Right lung (tissue), 5 donors: Measurements from ENCODE around the gene RBM45. TPM values are rescaled to one million over a fixed set of nuclear protein-coding genes. Genes with fewer than 3 reads are reported as not detected.
A peak's percentile ranks its signal among the peaks of the same experiment; 100 is the strongest.
"Not testable (repeated sequence)": the region's sequence is repeated elsewhere in the genome, so short reads cannot be mapped to it uniquely, and the experiment has no call there.

Source experiments
- DNase-seq, 2 donors: peaks; one replicate each; pipeline ENCODE4 v3.0.0-alpha.2; 2013
- polyA plus RNA-seq, 5 donors: library from polyadenylated mRNA; unstranded; fragments of 120-200 nt; gene quantifications; one replicate each; pipeline versions ENCODE4 v1.2.1 to v1.2.3, GENCODE V29; 2013; ENCODE audit warnings: inconsistent platforms in 1 of 5, low replicate concordance in 1 of 5; ENCODE audit not compliant: insufficient read length in 5 of 5, insufficient read depth in 1 of 5

Gene RBM45
- polyA plus RNA-seq, 5 donors = 19.2 to 31.2 (median 25.9) TPM

DNA sequence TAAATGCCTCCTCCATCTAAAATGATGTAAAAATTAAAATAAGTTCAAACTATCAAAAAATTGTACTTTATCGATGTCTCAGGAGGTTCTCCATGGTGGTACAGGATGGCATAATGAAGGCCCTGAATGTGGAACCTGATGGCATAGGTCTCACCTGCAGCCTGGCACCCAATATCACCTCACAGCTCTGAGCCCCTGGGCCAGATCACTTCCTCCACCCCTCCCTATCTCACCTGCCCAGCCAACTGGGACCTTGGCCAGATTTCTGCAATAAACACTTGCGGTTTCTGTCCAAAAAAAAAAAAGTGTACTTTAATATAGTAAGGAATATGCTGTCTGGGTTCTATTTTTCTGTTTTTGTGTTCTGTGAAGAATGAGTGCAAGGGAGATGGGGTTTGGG lies 6.7 kb upstream of the RBM45 start:
- no peak for DNase-seq

DNA sequence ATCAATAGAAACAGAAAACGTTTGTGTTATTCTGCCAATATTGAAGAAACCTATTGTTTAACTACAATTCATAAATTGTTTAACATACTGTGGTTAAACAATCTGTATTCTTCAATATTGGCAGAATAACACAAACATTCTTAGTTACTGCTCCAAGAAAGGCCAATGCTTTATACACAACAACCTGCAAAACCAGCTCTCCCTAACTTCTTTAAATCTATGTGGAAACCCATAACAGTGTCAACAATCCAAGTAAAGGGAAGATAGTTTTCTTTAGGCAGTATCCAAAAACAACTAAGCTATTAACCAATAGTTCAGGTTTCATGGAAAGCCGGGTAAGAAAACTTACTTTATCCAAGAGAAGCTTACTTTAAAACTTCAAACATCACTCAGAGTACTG lies 6.2 kb upstream of the RBM45 start:
- no peak for DNase-seq

DNA sequence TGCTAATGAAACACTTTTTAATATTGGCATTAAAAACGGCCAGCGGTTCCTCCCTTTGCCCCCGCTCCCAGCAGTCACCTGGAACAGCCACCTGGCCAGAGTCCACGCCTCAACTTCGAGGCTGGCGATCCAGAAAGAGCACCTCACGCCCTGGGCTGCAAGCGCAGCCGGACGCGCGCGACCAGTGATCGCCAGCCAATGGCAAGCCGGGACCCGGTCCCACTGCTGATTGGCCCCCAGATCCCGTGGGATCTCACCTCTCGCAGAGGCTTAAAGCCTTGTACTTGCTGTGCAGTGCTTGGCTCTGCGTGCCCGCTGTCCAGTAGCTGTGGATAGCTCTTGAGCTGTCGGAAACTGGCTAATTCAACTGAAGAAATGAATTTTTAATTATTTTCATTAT lies 4.1 kb upstream of the RBM45 start:
- DNase-seq = no peak

DNA sequence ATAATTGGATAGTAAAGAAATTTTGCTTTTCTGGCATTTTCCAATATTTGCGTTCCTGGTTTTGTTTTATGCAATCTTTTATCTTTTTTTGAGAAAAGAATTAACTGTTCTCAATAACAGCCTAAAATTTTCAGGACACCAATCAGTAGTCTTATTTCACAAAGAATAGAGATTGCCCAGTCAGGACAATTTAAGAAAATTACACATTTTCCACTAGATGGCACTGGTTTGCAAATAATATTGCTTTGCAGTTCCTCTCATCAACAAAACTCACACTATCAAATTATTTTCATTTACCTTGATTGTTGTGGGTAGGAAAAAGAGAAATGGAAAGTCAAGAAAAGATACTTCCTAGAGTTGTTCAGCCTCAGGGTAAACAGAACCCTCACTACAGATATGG lies 2.4 kb upstream of the RBM45 start:
- DNase-seq = no peak

DNA sequence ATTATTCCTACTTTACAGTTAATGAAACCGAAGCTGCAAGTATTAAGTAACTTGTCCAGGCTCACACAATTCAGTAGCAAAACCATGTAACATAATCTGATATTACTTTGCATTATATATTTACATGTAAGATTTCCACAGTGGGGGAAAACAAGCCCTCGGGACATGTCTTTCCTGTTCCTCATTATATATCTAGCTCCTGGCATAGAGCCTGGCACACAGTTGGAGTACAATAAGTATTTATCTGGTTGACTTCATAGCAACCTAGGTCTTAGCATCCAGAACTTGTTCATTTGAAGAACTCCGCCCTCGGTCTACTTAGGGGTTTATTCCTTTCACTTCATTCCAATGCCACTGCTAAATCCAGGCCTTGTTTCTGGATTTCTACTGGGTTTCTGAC lies 1.6 kb upstream of the RBM45 start:
- DNase-seq = no peak

DNA sequence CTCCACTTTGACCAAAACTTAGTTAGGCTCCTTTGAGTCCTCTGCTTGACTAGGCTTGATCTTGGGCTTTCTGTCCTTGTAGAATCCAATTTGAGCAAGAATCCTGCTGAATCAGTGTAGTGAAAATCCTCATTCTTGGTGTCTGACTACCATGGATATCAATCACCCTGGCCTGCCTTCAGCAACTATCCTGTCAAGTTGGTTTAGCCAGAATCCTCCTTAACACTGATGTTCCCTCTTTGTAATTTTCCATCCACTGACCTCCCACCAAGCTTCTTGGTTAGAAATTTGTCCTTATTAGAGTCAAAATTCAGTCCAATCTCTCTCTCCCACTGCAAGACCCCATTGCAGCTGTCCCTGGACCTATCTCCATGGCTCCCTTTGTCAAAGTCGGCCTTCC lies 494 bp upstream of the RBM45 start:
- DNase-seq = no peak

DNA sequence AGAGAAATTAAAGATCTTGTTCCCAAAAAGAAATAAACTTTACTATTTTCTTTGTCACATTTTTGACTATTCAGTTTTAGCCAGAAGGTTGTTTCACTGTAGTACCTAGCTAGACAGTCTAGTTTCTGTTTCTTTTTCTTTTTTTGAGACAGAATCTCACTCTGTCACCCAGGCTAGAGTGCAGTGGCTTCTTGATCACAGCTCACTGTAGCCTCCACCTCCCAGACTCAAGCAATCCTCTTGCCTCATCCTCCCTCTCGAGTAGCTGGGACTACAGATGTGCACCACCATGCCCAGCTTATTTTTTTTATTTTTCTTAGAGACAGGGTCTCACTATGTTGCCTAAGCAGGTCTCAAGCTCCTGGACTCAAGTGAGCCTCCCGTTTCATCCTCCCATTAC lies 2.2 kb downstream of the RBM45 start:
- no peak for DNase-seq

DNA sequence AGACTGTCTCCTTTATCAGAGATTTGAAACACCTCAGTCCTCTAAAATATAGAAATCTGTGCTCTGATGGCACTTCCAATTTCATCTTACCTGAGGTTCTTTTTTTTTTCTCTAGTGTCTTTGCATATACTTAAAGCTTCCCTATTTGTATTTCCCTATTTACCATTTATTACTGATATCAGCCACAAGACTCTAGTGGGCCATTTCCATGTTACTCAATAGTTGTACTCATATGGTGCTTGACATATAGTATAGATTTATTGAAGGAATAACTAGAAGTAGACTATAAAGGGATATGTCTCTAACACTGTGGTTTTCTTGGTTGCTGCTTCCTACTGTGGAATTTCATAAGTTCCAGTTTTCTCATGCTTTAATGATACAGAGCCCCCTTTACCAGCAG lies 3.0 kb downstream of the RBM45 start:
- DNase-seq = no peak

DNA sequence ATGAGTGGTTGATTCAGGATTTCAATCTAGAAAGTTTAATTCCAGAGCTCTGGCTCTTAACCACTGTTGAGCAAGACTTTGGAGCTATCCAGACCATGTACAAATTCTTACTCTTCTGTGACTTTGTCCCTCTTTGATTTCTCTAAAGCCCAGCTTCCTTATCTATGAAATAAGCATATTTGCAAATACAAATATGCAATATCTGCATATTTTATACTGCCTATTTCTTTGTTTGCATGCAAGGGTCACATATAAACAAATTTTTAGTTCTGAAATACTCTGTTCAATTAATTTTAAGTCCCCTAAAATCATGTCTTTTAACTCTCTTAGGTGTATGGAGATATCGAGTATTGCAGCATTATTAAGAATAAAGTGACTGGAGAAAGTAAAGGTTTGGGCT lies 5.5 kb downstream of the RBM45 start:
- DNase-seq = no peak

DNA sequence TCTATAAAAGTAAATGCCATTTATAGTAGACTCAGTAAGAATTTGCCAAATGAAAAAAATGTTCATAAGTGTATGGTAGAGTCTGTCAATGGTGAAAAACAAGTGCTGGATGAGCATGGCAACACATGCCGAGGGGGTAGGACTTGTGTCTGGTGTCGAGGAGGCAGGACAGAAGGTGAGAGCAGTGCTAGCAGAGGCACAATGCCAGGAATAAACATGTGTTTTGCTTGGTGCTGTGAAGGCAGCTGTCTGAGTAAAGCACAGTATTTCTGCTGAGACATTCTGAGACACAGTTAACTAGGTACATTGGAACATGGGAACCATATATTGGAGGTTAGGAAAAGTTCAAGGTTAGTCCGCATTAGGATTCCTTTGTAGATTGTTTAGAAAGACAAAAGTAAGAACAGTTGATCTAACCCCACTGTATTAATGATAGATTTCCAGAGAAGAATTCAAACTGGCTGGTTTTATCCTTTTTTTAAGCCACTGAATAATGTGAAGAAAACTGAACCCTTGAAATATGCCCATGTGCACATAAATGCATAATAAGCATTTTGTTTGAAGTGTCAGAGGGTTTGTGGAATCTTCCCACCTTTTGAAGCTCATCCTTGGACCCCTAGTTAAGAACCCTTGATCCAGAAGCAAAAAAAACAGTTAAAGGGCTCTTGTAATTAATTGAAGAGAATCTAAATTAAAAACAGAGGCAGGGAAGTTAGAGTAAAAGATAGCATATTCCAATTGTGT lies 7.1 kb downstream of the RBM45 start:
- DNase-seq = no peak

DNA sequence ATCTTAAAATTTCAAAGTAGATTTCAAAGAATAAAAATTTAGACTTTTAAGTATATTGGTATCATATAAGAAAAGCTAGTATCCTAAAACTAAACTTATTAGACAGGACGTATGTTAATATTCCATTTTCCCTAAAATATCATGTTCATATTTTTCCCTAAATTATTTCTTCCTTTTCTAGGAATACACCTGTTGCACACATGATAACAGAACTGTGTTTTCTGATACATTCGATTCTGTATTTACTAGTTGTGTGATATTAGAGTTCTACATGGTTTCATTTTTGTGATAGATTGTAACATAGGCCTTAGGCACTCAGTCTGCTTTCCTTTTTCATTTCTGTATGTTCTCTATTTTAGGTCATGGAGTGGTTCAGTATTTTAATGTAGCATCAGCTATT lies 10.9 kb downstream of the RBM45 start:
- no peak for DNase-seq

DNA sequence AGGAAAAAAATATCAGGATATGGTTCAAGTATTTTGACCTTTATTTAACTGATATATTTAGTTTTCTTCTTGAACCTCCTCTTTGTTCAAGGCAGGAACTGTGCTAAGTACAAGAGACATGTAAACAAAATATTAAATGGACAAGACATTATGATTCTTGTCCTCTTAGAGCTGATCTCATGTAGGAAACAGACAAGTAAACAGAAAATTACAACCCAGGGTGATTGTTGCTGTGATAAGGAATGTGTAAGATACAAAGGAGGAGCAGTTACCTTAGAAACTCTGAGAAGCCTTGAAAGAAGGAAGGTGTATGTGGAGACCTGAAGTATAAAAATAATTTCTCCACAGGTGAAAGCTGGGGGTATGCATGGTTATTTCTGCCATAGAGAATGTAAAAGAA lies 12.9 kb downstream of the RBM45 start:
- no peak for DNase-seq

DNA sequence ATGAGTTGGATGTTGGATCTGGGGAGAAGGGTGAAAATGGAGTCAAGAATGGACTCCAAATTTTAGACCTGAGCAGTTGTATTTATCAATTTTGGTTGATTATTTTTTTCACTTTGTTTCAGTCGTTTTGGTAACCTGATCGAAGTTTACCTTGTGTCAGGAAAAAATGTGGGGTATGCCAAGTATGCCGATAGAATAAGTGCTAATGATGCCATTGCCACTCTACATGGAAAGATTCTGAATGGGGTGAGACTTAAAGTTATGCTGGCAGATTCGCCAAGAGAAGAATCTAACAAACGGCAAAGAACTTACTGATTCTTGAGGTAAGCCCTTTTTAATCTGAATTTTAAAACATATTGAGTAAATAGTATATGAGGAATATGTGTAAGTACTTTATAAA lies 13.6 kb downstream of the RBM45 start:
- no peak for DNase-seq

DNA sequence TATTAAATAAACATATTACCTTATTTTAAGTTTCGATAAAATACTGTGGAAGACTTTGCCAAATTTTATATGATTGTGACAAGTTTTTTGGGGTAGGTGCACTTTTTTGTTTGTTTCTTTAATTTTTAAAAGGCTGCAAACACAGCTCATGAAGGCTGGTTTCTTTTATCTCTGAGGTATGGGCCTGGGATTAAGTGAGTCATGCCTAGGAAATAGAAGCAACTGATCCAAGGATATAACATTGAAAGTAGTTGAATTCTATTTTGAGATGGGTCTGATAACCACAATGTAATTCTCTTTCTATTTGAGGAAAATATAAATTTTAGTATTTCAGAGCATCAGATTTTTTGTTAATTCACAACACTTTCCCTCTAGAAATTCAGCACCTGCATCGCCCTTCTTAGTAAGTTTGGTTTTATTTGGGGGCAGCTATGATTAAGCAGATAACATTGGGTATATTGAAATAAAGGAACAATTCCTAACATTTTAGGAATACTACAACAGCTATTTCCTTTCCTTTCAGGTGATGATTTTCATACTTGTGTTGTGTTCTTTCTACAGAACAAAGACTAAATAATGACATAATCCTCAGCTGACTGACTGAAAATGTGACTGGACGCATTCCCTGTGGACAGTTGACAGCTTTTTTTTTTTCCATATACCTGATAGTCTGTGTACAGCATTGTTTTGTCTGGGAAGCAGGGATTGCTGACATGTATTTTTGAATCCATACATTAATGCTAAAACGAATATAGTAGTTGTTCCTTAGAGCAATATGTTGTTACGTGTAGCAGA lies 16.8 kb downstream of the RBM45 start:
- no peak for DNase-seq

DNA sequence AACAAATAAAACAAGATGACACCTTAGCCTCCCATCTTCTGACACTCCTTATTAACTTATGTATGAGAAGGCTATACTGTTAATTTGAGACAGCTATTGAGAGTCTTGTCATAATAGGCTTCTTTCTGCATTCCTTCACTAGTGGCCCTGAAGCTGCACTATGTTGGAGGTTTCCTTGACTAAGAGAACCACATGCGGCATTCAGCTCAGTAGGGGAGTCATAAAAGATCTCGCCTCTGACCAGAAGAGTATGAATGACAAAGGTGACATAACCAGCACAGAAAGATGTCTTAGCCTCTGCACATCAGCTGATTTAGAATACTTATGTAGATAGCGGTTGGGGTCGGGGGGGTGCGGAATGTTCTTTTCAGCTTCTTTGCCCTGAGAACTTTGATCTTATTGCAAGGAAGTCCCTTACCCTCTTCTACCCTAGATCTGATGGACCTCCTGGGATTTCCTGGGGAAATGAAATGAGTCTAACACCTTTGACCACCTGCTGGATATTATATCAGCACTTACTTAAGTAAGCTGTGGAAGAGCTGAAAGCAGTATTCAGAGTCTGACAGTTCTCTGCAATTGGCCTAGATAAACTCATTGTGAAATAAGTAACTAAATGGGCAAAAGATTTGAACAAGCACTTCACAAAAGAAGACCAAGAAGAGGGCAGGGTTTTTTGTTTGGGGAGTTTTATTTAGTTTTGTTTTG lies 24.2 kb downstream of the RBM45 start:
- DNase-seq = no peak

DNA sequence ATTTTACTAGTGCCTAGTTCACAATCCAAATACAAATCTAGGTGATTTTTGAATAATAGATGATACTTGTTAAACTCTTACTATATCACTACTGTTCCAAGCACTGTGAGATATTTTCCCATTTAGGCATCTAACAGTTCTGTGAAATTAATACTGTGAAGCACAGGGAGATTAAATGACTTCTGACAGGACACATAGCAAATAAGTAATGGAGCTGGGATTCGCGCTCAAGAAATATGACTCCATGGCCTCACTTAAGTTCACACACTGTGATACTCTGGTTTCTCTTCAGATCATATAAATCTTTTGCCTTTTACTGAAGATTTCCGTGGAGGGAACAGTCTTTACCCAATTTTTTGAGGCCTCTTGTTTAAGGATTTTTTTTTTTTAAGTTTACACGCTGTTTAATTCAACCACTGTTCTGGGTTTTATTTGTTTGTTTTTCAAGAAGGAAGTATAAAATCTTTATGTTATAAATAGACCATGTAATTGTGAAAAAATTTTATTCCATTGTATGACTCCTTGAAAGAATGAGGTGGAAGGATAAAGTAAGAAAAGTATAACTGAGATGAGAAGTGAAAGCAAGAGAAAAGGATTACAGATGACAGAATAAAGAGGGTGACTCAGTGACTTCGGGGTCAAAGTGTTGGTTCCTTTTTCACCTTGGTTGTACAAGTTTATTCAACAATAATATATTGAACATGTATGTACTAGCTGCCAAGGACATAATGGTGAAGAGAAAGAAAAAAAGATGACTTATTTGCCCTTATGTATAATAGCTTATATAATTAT lies 30.2 kb downstream of the RBM45 start:
- no peak for DNase-seq

DNA sequence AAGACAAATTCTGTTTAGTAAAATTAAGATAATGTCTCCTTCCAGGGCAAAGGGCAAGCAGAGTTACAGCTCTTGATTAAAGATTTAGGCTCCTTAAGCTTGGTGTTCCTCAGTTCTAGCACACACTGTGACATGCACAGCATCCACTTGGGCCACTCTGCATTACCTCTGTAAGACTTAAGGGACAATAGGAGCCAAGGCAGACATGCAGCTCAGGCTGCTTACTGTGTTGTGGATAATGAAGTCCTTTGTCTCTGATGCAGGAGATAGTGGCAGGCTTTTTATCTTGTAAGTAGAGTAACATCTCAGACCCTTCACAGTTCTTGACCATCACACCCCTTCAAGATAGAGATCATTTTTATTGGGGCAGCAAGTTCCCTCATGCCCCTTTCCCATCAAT lies 31.2 kb downstream of the RBM45 start:
- no peak for DNase-seq

DNA sequence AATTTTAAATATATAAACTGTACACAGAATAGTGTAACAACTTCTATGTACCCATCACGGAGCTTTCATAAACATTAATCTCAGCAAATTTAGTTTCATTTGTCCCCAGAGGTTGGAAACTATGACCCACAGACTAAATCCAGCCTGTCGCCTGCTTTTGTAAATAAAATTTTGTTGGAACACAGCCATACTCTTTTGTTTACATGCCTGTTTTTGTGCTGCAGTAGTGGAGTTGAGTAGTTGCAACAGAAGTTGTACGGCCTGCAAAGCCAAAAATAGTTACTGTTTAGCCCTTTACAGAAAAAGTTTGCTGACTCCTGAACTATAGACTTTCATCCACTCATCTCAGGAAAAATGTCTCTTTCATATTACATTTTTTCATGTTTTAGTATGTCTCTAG lies 39.8 kb downstream of the RBM45 start:
- peak; percentile 69 to 79 for DNase-seq

DNA sequence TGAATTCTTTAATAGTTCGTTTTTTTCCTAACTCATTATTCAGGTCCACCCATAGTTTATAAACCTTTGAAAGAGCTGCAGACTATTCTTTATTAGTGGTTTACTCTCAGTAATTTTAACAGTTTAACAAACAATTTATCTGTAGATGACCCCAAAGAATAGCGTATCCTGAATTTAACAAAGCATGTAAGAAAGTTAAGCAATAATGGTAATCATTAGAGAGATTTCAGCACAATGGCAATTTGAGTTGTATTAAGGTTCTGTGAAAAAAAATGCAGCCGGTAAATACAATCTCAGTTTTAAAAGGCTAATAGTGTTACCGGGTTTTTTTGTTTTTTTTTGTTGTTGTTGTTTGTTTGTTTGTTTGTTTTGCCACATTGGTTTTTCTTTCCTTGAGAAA lies 40.3 kb downstream of the RBM45 start:
- DNase-seq = no peak

DNA sequence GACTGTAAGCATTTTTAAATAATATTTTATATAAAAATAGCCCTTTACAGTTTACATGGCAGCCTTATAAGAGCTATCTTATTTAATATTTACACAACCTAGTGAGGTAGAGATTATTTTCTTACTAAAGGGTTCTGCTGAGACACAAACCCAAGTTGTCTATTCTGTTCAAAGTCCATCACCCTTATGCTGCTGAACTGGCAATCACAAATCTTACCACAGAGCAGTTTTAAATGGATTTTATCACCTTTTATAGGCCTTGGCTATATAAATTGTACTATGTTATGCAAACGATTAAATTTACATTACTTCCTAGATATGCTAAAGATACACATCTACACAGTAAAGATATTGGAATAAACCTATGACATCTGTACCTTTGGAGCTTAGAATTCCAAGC lies 40.7 kb downstream of the RBM45 start:
- no peak for DNase-seq

DNA sequence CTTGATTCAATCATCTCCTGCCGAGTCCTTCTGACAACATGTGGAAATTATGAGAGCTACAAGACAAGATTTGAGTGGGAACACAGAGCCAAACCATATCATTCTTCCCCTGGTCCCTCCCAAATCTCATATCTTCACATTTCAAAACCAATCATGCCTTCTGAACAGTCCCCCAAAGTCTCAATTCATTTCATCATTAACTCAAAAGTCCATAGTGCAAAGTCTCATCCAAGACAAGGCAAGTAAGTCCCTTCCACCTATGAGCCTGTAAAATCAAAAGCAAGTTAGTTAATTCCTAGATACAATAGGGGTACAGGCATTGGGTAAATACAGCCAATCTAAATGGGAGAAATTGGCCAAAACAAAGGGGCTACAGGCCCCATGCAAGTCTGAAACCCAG lies 41.6 kb downstream of the RBM45 start:
- not testable (repeated sequence) for DNase-seq

DNA sequence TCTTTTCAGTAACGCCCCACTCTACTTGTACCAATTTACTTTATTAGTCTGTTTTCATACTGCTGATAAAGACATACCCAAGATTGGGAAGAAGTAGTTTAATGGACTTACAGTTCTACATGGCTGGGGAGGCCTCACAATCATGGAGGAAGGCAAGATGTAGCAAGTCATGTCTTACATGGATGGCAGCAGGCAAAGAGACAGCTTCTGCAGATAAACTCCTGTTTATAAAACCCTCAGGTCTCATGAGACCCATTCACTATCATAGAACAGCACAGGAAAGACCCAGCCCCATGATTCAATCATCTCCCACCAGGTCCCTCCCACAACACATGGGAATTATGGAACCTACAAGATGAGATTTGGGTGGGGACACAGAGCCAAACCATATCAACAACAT lies 43.3 kb downstream of the RBM45 start:
- no peak for DNase-seq
